Activated CD4-positive, alpha-beta T cell treated with anti-CD3 and anti-CD28 coated beads, Interleukin-2, amount 50 U/mL, for 16 hours (primary cell): ENCODE results near the gene STK24.
"Not testable (repeated sequence)": the region's sequence is repeated elsewhere in the genome, so short reads cannot be mapped to it uniquely, and the experiment has no call there.

Experiments used
- DNase-seq: peaks from one replicate; pipeline ENCODE4 v3.0.0-alpha.2; 2020

STK24 gene

DNA sequence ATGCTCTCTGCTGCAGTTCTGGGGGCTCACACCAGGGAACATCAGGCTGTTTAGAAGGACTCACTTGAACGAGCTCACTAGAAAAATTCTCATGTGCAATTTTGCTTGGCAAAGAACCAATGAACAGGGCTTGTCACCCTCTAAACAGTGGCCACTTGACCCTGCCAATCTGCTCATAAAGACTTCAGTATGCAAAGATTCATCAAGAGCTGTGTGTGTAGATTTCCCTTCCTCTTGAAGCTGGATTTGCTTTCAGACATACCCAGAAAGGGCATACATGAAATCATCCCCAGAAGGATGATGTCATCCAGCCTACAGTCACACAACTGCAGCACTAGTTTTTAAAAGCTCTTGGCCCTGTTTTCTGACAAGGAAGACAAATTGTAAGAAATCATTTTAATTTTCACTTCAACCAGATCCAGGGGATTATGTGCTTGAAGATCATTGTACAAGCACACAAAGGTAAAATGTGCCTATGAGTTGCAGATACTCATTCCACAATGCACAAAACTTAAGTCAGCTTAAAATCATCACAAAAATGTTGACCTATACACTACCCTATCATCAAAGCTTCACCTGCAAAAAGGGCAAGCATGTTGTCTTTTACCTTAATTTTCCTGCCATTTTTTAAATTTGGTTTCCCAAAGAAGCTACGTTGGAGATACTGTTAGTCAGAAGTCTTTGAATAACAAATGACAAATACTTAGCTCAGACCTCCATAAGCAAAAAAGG is 5.2 kb upstream of the STK24 start:
- no peak for DNase-seq

GRCh38 chr13:98581381-98581780 is 4.5 kb upstream of the STK24 start:
- DNase-seq: no peak

- no peak for DNase-seq
These were observed 3.5 kb upstream of the STK24 start for GRCh38 chr13:98580420-98580819.

GRCh38 chr13:98577836-98578285 is 954 bp upstream of the STK24 start:
- DNase-seq: no peak

- no peak for DNase-seq
These were observed 534 bp downstream of the STK24 start for GRCh38 chr13:98576200-98576945.

DNA sequence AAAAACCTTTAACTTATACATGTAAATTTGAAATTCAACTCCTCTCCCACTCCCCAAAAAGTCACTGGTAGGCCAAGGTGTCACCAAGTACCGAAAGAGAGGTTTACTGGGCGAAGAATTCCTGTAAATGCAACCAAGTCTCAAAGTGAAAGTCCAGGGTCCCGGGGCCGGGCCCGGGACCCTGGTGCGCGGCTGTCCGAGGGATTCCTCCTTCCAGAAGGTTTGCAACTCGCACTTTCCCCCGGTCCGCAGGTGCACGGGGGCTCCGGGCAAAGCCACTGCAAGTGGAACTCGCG is 1.1 kb downstream of the STK24 start:
- DNase-seq: no peak

DNA sequence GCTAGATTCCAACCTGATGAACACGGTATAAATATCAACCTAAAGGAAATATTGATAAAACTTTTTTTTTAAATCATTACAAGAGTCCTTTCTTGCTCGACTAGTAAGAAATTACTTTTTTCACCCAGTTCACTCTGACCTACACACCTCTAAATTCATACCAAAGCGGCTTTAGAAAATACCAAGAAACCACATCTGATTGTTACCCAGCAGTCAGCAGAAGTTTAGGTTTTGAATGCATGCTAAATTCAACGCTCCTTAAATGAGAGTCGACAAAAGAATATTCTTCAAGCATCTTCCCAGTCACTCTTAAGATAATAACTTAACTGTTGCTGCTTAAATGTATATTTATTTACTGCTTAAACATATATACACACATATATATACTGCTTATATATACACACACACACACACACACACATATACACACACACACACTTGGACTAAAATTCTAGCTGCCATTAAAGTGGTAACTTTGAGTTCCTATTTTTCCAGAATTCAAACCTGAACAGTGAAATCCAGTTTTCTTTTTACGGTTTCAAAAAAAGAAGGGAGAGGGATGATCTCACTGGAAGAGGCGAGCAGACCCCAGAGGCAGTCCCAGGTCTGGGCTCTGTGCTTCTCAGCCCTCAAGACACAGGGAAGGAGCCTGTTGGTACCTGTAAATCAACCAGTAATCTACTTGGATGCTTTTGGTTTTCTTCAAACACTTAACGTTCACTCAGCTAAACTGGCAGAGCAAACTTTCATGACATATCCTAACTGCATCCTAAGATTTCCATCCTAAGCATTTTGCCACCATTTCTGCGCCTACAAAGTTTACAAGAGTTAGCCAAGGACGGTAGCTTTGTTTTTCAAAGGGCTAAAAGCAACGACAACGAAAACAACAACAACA is 1.7 kb downstream of the STK24 start:
- no peak for DNase-seq

DNA sequence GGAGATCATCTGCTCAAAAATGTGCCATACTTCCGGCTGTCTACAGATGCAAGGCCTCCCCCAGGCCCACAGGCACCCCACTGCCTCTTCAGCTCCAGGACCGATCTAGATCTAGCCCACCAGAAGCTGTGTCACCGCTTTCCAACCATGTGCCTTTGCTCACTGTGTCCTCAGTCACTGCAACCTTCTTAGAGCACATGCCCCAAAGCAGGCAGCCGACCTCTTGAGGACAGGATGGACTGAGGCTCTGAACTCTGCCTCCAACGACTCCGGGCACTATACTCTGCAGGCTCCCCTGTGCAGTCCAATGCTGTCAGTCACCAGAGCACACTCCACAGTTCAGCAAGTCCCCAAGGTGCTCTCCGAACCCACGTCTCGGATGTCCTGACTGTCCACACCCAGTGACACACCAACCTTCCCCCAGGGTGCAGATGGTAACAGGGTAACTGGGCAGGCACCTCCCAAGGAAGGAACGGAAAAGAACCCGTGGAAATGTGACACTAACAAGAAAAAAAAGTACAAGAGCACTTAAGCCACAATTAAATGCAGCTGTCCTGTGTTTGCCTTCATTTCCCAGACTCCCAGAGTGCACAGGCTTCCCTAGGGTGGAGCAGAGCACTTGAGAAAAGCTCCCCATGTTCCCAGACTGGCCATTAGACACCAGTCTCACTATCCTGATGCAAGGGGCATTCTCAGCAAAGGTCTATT is 4.8 kb downstream of the STK24 start:
- DNase-seq: no peak

DNA sequence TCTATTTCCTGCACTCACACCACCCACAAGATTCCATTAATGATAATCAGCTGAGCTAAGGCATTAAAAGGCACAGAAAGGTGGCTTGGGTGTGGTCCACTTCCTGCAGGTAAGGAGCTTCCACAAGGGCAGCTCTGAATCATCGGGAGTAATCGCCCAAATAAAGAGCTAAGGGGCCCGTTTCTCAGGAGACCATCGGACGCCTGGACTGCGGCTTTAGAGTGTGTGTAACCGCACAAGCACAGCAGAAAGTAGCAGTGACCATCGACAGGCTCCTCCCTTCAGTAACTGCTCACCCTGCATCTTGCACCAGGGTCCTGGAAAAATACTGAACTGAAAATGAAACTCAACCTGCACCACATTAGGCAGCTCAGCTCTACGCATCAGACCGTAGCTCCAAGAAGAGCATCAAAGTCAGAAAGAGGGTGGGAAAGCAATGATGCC is 6.0 kb downstream of the STK24 start:
- DNase-seq: peak; percentile 70

- not testable (repeated sequence) for DNase-seq
These were observed 7.2 kb downstream of the STK24 start for GRCh38 chr13:98569494-98570367.

DNA sequence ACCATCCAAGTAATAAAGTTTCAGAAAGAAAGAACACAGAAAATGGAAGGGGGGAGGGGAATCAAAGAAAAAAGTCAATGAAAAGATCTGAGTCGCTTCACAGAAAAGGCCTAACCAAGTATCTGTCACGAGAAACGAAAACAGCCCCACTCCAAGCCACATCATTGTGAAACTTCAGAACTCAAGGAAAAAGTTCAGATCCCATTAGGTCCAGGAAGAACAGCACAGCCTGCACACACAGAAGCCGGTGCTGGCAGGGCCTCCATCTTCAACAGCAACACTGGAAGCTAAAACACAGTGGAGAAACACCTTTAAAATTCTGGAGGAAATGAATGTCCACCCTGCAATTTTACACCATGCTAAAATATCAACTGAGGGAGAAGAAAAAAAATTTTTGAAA is 8.0 kb downstream of the STK24 start:
- DNase-seq: no peak

DNA sequence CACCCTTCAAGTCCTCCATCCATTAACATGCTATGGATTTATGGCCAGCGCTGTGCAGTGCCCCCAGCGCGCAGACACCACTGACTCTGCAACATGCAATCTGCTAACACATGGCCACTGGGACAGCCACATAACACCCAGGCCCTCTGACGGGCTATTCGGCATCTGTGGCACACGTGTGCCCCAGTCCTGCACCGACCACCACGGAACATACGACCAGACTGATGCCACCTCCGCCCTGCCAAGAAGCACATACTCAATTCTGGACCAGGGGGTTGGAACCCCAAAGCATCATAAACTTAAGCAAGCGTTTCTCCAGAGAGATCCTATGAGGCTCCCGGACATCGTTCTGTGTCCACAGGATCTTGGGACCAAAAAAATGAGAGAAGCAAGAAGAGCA is 9.8 kb downstream of the STK24 start:
- no peak for DNase-seq

GRCh38 chr13:98565726-98566565 is 11.0 kb downstream of the STK24 start:
- DNase-seq: no peak

GRCh38 chr13:98564204-98564603 is 12.7 kb downstream of the STK24 start:
- DNase-seq: no peak

DNA sequence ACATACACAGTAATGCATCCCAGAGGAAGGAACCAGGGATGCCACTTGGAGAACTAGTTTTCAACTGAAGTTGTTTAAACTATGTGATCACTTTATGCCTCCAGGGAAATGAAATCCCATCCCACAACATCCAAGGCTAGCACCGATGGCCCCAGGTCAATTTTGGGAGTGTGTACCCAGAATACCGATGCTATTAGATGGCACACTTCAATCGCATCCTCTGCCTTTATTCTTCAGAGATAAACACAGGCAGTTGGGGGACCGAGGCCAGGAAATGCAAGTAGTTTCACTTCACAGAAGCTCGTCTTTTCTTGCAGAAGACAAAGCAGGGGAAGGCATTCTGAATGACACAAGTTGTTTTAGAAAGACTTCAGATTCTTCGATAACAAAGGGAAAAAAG is 13.8 kb downstream of the STK24 start:
- peak; percentile 61 for DNase-seq

- no peak for DNase-seq
These were observed 17.7 kb downstream of the STK24 start for GRCh38 chr13:98559169-98559568.

GRCh38 chr13:98557937-98558792 is 18.7 kb downstream of the STK24 start:
- no peak for DNase-seq

DNA sequence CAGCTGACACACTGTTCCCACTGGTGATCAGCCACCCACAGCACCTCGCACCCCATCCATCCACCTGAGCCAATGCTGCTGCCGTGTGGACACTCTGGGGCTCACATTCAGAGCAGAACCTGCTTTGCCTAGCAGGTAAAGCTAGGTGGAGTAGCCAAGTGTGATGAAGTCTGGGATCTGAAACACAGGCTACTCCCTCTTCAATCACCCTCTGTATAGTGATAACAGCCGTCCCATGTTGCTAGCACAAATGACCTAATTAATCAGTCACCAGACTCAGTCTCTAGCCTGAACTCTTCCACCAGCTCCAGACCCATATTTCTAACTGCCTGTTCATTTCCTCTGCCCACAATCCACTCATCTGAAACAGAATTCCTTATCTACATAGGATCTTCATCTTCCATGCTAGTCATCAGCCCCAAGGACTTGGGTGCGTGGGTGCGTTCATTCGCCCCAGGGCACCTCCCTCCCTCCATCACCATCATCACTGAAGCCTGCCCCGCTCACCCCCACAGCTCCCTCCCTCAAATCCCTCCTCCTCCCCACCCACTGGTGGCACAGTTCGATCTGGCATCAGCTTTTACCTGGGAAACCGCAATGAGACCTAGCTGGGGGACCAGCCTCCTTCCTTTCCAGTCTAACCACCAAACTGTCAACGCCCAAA is 19.8 kb downstream of the STK24 start:
- no peak for DNase-seq

DNA sequence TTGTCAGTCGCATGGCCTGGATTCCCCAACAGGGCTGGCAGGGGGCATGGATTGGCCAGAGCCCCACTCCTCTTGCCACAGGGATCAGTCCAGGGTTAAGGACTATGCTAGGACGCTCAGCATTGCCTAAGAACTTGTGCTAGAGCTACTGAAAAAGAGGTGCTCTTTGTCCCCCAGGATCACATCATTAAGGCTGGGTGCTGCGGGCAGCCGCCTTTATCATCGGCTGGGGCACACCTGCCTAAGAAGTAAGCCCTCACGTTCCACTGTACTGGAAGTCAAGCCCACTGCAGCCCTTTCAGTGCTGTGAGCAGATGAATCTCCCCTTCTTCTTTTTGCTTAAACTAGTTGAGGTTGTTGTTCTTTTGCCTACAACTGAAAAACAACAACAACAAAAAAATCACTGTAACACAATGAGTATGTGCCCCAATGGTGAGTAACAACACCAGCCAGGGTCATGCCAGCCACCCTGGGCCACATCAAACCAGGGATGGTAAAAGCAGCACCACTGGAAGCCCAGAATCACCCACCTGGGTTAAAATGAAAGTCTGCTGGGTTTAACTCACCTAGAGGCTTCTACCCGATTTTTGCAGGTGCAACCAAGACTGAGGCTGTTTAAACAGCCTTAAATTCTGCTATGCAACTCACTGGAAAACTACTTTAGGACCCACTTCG is 20.6 kb downstream of the STK24 start:
- no peak for DNase-seq
